NCI-H2227 (cell line): ENCODE results near the gene CIART.
"Not testable (repeated sequence)": the region's sequence is repeated elsewhere in the genome, so short reads cannot be mapped to it uniquely, and the experiment has no call there.

Experiments used
- DNase-seq: peaks from one replicate; lab custom pipeline; 2025; ENCODE audit not compliant: unreplicated experiment; lab: John Stamatoyannopoulos, UW

Gene CIART

GRCh38 chr1:150302338-150302737, 20.0 kb downstream of the CIART start:
- no peak for DNase-seq

GRCh38 chr1:150302902-150303301, 20.5 kb downstream of the CIART start:
- no peak for DNase-seq

- DNase-seq: not testable (repeated sequence)
Measured at GRCh38 chr1:150308585-150308984, 26.2 kb downstream of the CIART start.

DNA sequence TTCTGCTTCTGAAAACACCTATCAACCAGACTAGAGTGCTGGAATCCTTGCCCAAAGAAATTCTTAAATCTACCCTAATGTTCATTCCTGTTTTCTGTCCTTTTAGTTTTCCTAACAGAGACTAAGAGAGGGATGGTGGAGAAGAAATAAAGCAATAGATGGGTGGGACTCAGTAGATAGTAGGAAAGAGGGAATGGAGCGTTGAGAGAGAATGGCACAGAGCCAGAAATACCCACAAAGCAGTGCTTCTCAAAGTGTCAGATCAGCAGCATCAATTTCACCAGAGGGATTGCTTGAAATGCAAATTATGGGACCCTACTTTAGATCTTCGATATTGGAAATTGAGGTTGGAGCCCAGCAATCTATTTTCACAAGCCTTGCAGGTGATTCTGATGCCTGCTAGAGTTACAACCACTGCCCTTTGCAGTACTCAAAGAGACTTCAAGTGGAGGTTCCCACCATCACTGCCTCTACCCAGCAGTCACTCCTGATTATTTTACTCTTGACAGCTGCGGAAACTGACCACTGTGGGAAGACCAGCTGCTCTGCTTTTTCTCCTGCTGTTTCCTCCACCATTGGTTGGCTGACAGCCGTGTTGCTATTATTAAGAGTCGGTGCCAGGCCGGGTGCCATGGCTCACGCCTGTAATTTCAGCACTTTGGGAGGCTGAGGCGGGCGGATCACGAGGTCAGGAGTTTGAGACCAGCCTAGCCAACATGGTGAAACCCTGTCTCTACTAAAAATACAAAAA, 27.6 kb downstream of the CIART start:
- DNase-seq: no peak

- DNase-seq: no peak
Measured at GRCh38 chr1:150311762-150312161, 29.4 kb downstream of the CIART start.

DNA sequence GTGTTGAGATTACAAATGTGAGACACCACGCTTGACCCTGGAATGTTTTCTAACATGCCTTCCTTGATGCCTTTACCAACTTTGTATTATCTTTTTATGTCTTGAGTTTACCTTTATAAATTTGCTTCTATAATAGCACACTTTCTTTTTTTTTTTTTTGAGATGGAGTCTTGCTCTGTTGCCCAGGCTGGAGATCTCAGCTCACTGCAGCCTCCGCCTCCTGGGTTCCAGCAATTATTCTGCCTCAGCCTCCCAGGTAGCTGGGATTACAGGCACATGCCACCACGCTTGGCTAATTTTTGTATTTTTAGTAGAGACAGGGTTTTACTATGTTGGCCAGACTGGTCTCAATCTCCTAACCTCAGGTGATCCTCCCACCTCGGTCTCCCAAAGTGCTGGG, 32.3 kb downstream of the CIART start:
- not testable (repeated sequence) for DNase-seq

DNA sequence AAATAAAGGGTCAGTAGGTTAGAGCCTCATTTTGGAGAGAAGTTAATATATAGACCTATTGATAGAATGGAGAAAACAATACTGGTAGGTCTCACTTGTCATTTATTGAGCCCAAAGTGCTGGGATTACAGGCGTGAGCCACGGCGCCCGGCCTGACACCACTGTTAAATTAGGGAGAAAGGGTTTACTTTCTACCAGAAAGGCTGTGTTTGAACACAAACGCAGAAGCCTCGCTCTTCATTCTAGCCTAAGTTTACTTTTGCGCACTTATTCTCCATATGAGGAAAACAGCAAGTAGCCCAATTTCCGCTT, 38.3 kb downstream of the CIART start:
- no peak for DNase-seq

- DNase-seq: no peak
Measured at GRCh38 chr1:150321826-150322166, 39.4 kb downstream of the CIART start.

- DNase-seq: no peak
Measured at GRCh38 chr1:150322310-150322709, 40.0 kb downstream of the CIART start.

DNA sequence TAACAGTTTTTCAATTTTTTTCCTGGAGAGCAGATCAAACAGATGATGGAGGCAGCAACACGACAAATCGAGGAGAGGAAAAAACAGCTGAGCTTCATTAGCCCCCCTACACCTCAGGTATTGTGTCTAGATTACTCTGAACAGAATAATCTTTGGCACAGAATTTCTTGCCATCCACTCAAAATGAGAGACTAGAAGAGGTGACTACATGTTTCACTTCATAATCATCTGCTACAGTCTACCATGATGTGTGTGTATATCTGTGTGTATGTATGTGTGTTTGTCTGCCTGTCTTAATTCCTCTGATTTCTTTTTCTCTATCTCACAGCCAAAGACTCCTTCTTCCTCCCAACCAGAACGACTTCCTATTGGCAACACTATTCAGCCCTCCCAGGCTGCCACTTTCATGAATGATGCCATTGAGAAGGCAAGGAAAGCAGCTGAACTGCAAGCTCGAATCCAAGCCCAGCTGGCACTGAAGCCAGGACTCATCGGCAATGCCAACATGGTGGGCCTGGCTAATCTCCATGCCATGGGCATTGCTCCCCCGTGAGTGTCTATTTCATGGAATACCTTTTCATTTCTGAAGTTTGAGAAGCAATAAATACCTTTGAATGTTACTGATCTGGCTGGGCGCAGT, 50.4 kb downstream of the CIART start:
- no peak for DNase-seq
